ENCODE measurements around the gene ARHGEF1.
A peak's percentile ranks its signal among the peaks of the same experiment; 100 is the strongest.

Gene ARHGEF1

DNA sequence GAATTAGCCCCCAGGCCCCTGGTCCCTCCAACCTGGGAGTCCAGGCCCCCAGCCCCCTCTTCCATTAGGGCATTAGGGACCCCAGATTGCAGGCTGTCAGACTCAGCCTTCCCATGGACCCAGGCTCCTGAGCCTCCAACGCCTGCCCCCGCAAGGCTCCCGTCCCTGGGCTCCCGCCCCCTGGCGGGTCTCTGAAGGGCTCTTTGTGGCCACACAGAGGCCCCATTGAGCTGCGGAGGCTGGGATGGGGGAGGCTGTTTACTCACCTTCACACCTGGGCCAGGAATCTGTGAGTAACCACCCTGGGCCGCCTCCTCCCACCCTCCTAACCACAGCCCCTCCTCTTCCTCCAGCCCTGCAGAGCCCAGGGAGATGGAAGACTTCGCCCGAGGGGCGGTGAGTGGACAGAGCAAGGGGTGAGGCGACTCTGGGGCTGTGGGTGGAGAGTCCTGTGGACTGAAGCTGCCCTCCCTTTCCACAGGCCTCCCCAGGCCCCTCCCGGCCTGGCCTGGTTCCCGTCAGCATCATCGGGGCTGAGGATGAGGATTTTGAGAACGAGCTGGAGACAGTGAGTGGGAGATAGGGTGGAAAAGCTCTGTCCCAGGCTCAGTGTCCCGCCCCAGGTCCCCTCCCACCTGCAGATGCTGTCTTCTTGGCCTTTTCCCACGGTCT lies 4.9 kb downstream of the ARHGEF1 start:
- Histone ChIP-seq H3K27me3 (ENCODE audit: insufficient read depth, low read length) (no peaks in the 10 kb centered on the region), H3K79me1 (ENCODE audit: low read length) (peaks cover 13% of the 10 kb centered on the region), H3K79me2 (ENCODE audit: control insufficient read depth, insufficient read depth, low read length, poor library complexity) (peaks cover 9% of the 10 kb centered on the region), H2BK5ac (ENCODE audit: low read depth, low read length, poor library complexity) (no peak overlapping the region), H2BK120ac (ENCODE audit: insufficient read depth, low read length, poor library complexity) (no peak overlapping the region), H3K4me3 (ENCODE audit: low read depth, low read length) (no peak overlapping the region), H3K14ac (ENCODE audit: low read length) (peak overlapping the region; percentile 10), H2AFZ (ENCODE audit: insufficient read depth, low read length, poor library complexity) (no peak overlapping the region), H3K4me2 (ENCODE audit: low read length) (peak overlapping the region; percentile 32), H4K8ac (ENCODE audit: low read depth, low read length) (peak overlapping the region; percentile 39), H2AK5ac (ENCODE audit: low read length) (no peak overlapping the region), H3K27ac (ENCODE audit: low read depth, low read length) (peak overlapping the region; percentile 30), H4K12ac (ENCODE audit: low read depth, low read length) (peak overlapping the region; percentile 34), H3K4ac (ENCODE audit: low read depth, low read length) (peak overlapping the region; percentile 30), H3K18ac (ENCODE audit: low read length) (no peak overlapping the region), H3K4me1 (ENCODE audit: control insufficient read depth in 1 of 2, insufficient read depth in 2 of 2, low read length in 2 of 2) (peaks cover 15 to 17% of the 10 kb centered on the region in 2 experiments), H3K36me3 (ENCODE audit: control insufficient read depth in 1 of 2, insufficient read depth in 2 of 2, low read length in 2 of 2) (peaks cover 26 to 31% of the 10 kb centered on the region in 2 experiments), H3K9me3 (ENCODE audit: insufficient read depth, low read depth, low read length) (no peaks in the 10 kb centered on the region), H3K23ac (ENCODE audit: low read length) (no peak overlapping the region), H4K91ac (ENCODE audit: low read depth, low read length) (peak overlapping the region; percentile 59), H2BK12ac (ENCODE audit: low read length) (no peak overlapping the region), H3K9ac (ENCODE audit: low read length) (no peak overlapping the region)
- no CpG with 5 or more reads among the region's 17 CpGs for WGBS (ENCODE audit: extremely low coverage, insufficient coverage, insufficient read length)
- peak; percentile 74 to 91 for DNase-seq

- Histone ChIP-seq H3K27ac (ENCODE audit: low read depth, low read length) (no peak overlapping the region), H4K12ac (ENCODE audit: low read depth, low read length) (no peak overlapping the region), H3K79me2 (ENCODE audit: control insufficient read depth, insufficient read depth, low read length, poor library complexity) (peaks cover 5% of the 10 kb centered on the region), H3K79me1 (ENCODE audit: low read length) (peaks cover 7% of the 10 kb centered on the region), H4K91ac (ENCODE audit: low read depth, low read length) (no peak overlapping the region), H3K27me3 (ENCODE audit: insufficient read depth, low read length) (no peaks in the 10 kb centered on the region), H3K4me2 (ENCODE audit: low read length) (no peak overlapping the region), H3K36me3 (ENCODE audit: control insufficient read depth in 1 of 2, insufficient read depth in 2 of 2, low read length in 2 of 2) (peaks cover 29 to 31% of the 10 kb centered on the region in 2 experiments), H2AK5ac (ENCODE audit: low read length) (no peak overlapping the region), H4K8ac (ENCODE audit: low read depth, low read length) (no peak overlapping the region), H2AFZ (ENCODE audit: insufficient read depth, low read length, poor library complexity) (no peak overlapping the region), H3K23ac (ENCODE audit: low read length) (no peak overlapping the region), H3K18ac (ENCODE audit: low read length) (no peak overlapping the region), H3K4me3 (ENCODE audit: low read depth, low read length) (no peak overlapping the region), H3K14ac (ENCODE audit: low read length) (no peak overlapping the region), H2BK5ac (ENCODE audit: low read depth, low read length, poor library complexity) (no peak overlapping the region), H2BK12ac (ENCODE audit: low read length) (no peak overlapping the region), H3K4ac (ENCODE audit: low read depth, low read length) (no peak overlapping the region), H3K9ac (ENCODE audit: low read length) (no peak overlapping the region), H2BK120ac (ENCODE audit: insufficient read depth, low read length, poor library complexity) (no peak overlapping the region), H3K4me1 (ENCODE audit: control insufficient read depth in 1 of 2, insufficient read depth in 2 of 2, low read length in 2 of 2) (peaks cover 15 to 17% of the 10 kb centered on the region in 2 experiments), H3K9me3 (ENCODE audit: insufficient read depth, low read depth, low read length) (no peaks in the 10 kb centered on the region)
- DNase-seq: no peak
- no CpG with 5 or more reads among the region's 12 CpGs for WGBS (ENCODE audit: extremely low coverage, insufficient coverage, insufficient read length)
These were observed 5.9 kb downstream of the ARHGEF1 start for GRCh38 chr19:41888926-41889325.

GRCh38 chr19:41889896-41890295 lies 6.9 kb downstream of the ARHGEF1 start:
- H4K91ac ChIP-seq (ENCODE audit: low read depth, low read length): no peak overlapping the region
- WGBS (ENCODE audit: extremely low coverage, insufficient coverage, insufficient read length): no CpG with 5 or more reads among the region's 8 CpGs
- no peaks in the 10 kb centered on the region for H3K27me3 ChIP-seq (ENCODE audit: insufficient read depth, low read length)
- no peaks in the 10 kb centered on the region for H3K9me3 ChIP-seq (ENCODE audit: insufficient read depth, low read depth, low read length)
- H3K14ac ChIP-seq (ENCODE audit: low read length): no peak overlapping the region
- H3K4ac ChIP-seq (ENCODE audit: low read depth, low read length): no peak overlapping the region
- H3K9ac ChIP-seq (ENCODE audit: low read length): no peak overlapping the region
- H2BK120ac ChIP-seq (ENCODE audit: insufficient read depth, low read length, poor library complexity): no peak overlapping the region
- H3K18ac ChIP-seq (ENCODE audit: low read length): no peak overlapping the region
- H3K79me1 ChIP-seq (ENCODE audit: low read length): peaks cover 3% of the 10 kb centered on the region
- no peak overlapping the region for H2AFZ ChIP-seq (ENCODE audit: insufficient read depth, low read length, poor library complexity)
- no peak overlapping the region for H3K4me2 ChIP-seq (ENCODE audit: low read length)
- no peak overlapping the region for H2BK12ac ChIP-seq (ENCODE audit: low read length)
- peaks cover 11 to 13% of the 10 kb centered on the region in 2 experiments for H3K4me1 ChIP-seq (ENCODE audit: control insufficient read depth in 1 of 2, insufficient read depth in 2 of 2, low read length in 2 of 2)
- H4K12ac ChIP-seq (ENCODE audit: low read depth, low read length): no peak overlapping the region
- no peak for DNase-seq
- no peak overlapping the region for H3K27ac ChIP-seq (ENCODE audit: low read depth, low read length)
- peaks cover 39 to 40% of the 10 kb centered on the region in 2 experiments for H3K36me3 ChIP-seq (ENCODE audit: control insufficient read depth in 1 of 2, insufficient read depth in 2 of 2, low read length in 2 of 2)
- H3K23ac ChIP-seq (ENCODE audit: low read length): no peak overlapping the region
- no peak overlapping the region for H2AK5ac ChIP-seq (ENCODE audit: low read length)
- H3K4me3 ChIP-seq (ENCODE audit: low read depth, low read length): no peak overlapping the region
- no peak overlapping the region for H4K8ac ChIP-seq (ENCODE audit: low read depth, low read length)
- no peaks in the 10 kb centered on the region for H3K79me2 ChIP-seq (ENCODE audit: control insufficient read depth, insufficient read depth, low read length, poor library complexity)
- H2BK5ac ChIP-seq (ENCODE audit: low read depth, low read length, poor library complexity): no peak overlapping the region

GRCh38 chr19:41890936-41891335 lies 8.0 kb downstream of the ARHGEF1 start:
- H3K79me1 ChIP-seq (ENCODE audit: low read length): peaks cover 3% of the 10 kb centered on the region
- no peak overlapping the region for H2AK5ac ChIP-seq (ENCODE audit: low read length)
- H4K8ac ChIP-seq (ENCODE audit: low read depth, low read length): no peak overlapping the region
- no peak overlapping the region for H3K27ac ChIP-seq (ENCODE audit: low read depth, low read length)
- no peak overlapping the region for H2BK12ac ChIP-seq (ENCODE audit: low read length)
- H3K4me2 ChIP-seq (ENCODE audit: low read length): no peak overlapping the region
- no peaks in the 10 kb centered on the region for H3K27me3 ChIP-seq (ENCODE audit: insufficient read depth, low read length)
- H2BK120ac ChIP-seq (ENCODE audit: insufficient read depth, low read length, poor library complexity): no peak overlapping the region
- H2BK5ac ChIP-seq (ENCODE audit: low read depth, low read length, poor library complexity): no peak overlapping the region
- H3K4me3 ChIP-seq (ENCODE audit: low read depth, low read length): no peak overlapping the region
- no peak overlapping the region for H3K18ac ChIP-seq (ENCODE audit: low read length)
- no peak overlapping the region for H4K12ac ChIP-seq (ENCODE audit: low read depth, low read length)
- no peak overlapping the region for H4K91ac ChIP-seq (ENCODE audit: low read depth, low read length)
- no peaks in the 10 kb centered on the region for H3K79me2 ChIP-seq (ENCODE audit: control insufficient read depth, insufficient read depth, low read length, poor library complexity)
- H3K23ac ChIP-seq (ENCODE audit: low read length): no peak overlapping the region
- no CpG with 5 or more reads among the region's 4 CpGs for WGBS (ENCODE audit: extremely low coverage, insufficient coverage, insufficient read length)
- H3K36me3 ChIP-seq (ENCODE audit: control insufficient read depth in 1 of 2, insufficient read depth in 2 of 2, low read length in 2 of 2): peaks cover 50% of the 10 kb centered on the region in 2 experiments
- peaks cover 9 to 12% of the 10 kb centered on the region in 2 experiments for H3K4me1 ChIP-seq (ENCODE audit: control insufficient read depth in 1 of 2, insufficient read depth in 2 of 2, low read length in 2 of 2)
- no peaks in the 10 kb centered on the region for H3K9me3 ChIP-seq (ENCODE audit: insufficient read depth, low read depth, low read length)
- H2AFZ ChIP-seq (ENCODE audit: insufficient read depth, low read length, poor library complexity): no peak overlapping the region
- no peak overlapping the region for H3K9ac ChIP-seq (ENCODE audit: low read length)
- no peak overlapping the region for H3K14ac ChIP-seq (ENCODE audit: low read length)
- H3K4ac ChIP-seq (ENCODE audit: low read depth, low read length): no peak overlapping the region
- no peak for DNase-seq
